GM21576 (cell line): Measurements from ENCODE around the gene EPHA6.
"Not testable (repeated sequence)": the region's sequence is repeated elsewhere in the genome, so short reads cannot be mapped to it uniquely, and the experiment has no call there.

ENCODE experiments used
- ATAC-seq: cut with Tn5 transposase; IDR thresholded peaks from one replicate; pipeline ENCODE4 v1.9.1; 2021; ENCODE audit warnings: mild to moderate bottlenecking, moderate library complexity; ENCODE audit not compliant: unreplicated experiment

The EPHA6 gene

DNA sequence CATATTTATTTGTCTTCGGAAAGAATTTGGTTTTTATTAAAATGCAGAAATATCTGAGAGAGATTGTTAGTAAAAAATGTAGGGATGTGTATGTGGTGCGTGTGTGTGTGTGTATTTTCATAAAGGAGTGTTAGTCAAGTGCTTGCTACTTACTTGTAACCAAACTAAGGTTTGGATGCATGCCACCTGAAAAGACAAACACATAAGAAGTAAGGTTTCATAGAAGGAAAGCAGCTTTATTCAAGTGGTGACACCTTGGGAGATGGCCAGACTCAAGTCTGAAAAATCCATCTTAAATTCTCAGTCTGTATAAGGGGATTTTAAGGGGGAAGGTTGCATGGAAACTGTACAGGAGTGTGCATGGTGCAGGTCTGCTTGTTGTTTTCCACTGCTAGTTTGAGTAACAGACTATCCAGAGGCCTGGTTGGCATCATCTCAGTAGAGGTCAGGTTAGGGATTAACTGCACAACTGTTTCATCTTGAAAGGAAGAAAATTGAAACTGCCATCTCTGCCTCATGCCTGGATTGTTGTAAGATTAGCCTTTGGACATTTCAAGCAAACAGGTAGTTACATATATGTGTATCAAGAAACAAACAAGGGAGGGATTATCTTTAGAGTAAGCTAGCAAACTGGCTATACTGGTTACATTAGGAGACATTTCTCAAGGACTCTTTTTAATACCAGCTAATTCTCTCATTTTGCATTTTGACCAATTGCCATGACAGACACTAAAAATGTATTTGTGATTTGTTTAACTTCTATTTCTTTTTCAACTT, 196.7 kb downstream of the EPHA6 start:
- no peak for ATAC-seq

DNA sequence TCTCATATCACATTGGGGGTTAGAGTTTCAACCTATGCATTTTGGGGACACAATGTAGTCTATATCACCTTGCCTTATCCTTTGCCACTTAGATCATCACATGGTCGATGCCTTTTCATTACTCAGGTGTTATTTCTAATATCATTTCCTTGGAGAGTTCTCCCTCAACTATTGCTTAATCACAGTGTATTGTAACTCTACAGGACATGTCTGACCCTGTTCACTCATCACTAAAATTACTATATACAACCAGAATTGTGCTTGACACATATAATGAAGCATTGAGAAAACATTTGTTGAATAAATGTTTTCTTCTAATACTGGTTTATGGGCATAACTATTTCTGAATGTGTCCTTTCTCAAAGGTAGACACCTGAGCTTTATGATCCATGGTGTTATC, 207.4 kb downstream of the EPHA6 start:
- no peak for ATAC-seq

GRCh38 chr3:97025612-97026011, 211.2 kb downstream of the EPHA6 start:
- not testable (repeated sequence) for ATAC-seq

GRCh38 chr3:97029972-97030371, 215.6 kb downstream of the EPHA6 start:
- no peak for ATAC-seq

DNA sequence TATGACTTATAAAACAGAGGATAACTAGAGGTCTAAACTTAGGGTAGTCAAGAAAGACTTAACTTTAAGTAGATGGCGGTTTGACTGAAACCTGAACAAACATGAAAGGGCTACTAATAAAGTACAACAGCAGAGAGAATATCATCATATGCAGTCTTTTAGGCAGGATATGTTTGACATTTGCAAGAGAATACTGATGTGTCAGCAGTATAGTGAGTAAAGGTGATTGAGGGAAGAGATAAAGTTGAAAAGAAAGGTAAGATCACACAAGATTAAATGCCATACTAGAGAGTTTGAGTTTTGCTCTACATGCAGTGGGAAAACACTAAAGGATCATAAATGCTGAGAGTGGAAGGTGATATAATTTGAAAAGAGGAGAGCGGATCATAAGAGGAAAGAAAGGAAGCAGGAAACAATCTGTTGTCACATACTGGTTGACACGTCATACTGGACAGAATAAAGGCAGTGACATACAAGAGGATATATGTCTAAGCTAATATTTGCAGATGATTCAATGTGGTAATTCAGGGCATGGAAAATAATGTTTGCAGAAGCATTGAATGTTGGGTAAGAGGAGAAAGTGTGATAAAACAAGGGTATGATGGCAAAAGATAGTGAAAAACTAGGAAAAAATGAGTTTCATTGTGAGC, 223.0 kb downstream of the EPHA6 start:
- no peak for ATAC-seq

GRCh38 chr3:97043411-97043810, 229.0 kb downstream of the EPHA6 start:
- no peak for ATAC-seq

GRCh38 chr3:97057365-97057764, 243.0 kb downstream of the EPHA6 start:
- ATAC-seq = no peak

DNA sequence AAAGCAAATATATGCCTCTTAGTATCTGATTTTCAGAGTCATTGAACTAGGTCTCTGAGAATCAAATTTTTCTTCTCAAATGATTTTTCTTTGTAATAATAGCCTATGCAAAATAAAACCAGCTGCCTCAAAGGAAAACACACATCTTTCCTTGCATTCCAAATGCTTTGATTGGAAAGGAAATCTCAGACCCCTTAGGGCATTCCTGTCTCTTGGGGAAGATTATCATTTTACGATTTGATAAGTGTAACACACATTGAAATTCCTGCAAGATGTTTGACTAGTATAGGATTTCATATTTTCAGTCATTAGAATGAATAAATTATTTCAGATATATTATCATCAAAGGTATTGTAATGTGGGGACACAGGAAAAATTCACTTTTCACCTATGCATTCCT, 244.8 kb downstream of the EPHA6 start:
- ATAC-seq = no peak

DNA sequence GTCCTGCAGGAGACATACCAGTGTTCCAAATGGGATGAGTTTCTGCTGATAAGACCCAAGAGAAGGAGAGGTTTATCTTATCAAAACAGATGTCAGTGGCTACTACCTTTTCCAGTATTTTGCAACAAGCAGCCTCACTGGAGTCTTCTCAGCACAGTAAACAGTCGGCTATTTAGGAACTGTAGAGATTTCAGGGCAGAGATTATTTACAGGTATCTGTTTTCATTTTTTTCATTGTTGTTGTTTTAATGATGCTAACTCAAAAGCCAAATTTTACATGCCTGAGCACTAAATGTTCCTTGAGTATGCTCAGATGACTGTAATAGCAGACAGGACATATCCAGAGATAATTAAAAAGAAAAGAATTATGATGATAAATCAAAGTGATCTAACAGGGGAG, 252.1 kb downstream of the EPHA6 start:
- ATAC-seq = no peak

- no peak for ATAC-seq
These were observed 255.9 kb downstream of the EPHA6 start for GRCh38 chr3:97070302-97070701.

DNA sequence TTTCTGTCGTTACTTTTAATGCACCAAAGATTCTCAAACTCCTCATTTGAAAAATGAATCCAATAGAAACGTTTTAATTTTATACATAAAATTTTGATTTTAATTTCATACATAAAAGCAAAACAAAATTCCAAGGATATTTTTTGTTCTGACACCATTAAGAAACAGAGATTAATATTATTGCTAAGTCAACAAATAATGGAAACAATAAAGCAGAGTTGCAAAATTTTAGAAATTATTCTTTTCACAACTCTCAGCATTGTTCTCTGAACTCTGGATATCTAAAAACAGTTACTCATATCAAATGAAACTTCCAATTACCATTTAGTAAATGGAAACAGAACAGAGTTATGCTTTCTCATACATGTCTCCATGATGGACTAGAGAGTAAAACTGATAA, 260.2 kb downstream of the EPHA6 start:
- no peak for ATAC-seq

DNA sequence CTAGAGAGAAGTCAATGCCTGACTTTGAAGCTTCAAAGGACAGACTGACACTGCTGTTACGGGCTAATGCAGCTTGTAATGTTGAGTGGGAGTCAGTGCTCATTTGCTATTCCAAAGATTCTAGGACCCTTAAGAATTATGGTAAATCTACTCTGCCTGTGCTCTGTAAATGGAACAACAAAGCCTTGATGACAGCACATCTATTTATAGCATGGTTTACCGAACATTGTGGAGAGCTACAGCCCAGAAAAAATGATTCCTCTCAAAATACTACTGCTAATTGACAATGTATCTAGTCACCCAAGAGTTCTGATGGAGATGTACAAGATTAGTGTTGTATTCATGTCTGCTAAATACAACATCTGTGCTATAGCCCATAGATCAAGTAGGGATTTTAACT, 262.3 kb downstream of the EPHA6 start:
- ATAC-seq = no peak

DNA sequence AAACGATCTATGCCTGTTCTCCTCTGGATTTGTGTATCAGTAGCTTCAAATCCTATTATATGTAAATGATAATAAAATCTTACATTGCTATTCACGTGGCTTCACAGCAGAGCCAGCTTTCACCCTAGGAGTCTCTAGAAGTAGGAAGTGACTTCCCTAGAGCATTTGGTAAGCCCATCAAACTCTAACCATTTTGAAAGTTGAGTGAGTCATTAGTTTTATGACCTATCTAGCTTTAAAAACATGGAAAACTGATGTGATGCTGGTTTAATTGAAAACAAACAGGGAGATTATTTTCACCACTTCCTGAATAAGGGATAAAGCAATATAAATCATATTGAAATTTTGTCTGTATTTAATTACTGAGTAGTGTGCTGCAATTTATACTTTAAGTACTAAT, 275.2 kb downstream of the EPHA6 start:
- ATAC-seq = no peak

DNA sequence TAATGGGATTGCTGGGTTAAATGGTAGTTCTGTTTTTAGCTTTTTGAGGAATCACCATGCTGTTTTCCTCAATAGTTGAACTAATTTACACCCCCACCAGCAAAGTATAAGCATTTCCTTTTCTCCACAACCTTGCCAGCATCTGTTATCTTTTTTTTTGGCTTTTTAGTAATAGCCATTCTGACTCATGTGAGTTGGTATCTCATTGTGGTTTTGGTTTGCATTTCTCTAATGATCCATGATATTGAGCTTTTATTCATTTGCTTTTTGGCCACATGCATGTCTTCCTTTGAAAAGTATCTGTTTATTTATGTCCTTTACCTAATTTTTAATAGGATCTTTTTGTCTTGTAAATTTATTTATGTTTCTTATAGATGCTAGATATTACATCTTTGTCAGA, 288.2 kb downstream of the EPHA6 start:
- ATAC-seq = no peak

DNA sequence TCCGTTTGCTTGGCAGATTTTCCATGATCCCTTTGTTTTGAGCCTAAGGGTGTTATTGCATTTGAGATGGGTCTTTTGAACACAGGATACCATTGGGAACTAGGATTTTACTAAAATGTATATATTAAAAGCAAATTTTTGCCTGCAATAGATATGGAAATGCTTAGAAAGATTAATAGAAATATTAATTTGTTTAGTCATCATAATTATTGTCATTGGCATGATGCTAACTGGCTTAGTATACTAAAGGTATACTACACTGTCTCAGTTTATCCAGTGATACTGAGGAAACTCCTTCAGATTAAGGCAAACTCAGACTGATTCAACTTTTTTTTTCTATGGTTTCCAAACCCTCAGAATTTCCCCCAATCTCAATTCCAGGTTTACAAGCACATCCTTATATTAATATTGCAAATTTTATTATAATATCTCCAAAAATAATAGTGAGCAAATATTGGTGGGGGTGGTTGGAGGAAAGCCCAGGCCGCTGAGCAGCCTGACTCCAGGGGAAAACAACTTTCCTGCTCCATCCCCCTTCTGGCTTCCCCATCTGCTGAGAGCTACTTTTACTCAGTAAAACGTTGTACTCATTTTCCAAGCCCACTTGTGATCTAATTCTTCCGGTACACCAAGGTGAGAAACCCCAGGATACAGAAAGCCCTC, 291.7 kb downstream of the EPHA6 start:
- ATAC-seq = no peak

DNA sequence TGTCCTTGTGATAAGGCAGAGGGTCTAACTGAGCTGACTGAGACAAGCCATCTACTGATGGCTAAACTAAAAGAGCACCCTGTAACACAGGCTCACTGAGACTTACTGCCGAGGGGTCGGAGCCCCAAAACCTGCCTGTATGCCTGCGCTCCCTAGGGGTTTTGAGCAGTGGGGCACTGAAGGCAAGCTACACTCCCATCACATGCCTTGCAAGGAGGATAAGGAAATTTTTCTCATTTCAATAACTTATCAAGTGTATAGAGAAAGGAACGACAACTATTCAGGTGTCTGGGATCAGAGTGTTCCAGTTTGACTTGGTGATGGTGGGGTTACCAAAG, 292.2 kb downstream of the EPHA6 start:
- no peak for ATAC-seq

DNA sequence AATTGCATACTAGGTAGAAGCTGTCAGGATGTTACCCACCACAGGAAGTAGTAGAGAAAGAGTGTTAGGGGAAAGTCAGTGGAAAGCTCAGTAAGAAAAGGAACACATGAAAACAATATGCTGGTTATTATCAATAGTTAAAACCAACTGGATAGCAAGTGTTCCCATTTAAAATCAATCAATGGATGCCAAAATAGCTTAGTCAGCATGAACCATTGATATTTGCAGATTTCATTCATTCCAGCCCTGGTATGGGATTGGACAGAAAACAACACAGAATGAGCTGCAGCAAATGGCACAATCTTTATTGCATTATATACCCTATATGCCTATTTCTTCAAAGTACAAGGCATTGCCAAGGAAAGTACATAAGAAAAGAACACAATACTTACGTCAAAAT, 293.7 kb downstream of the EPHA6 start:
- ATAC-seq = no peak

GRCh38 chr3:97111244-97111643, 296.9 kb downstream of the EPHA6 start:
- no peak for ATAC-seq

- ATAC-seq = no peak
These were observed 307.0 kb downstream of the EPHA6 start for GRCh38 chr3:97121386-97121785.

DNA sequence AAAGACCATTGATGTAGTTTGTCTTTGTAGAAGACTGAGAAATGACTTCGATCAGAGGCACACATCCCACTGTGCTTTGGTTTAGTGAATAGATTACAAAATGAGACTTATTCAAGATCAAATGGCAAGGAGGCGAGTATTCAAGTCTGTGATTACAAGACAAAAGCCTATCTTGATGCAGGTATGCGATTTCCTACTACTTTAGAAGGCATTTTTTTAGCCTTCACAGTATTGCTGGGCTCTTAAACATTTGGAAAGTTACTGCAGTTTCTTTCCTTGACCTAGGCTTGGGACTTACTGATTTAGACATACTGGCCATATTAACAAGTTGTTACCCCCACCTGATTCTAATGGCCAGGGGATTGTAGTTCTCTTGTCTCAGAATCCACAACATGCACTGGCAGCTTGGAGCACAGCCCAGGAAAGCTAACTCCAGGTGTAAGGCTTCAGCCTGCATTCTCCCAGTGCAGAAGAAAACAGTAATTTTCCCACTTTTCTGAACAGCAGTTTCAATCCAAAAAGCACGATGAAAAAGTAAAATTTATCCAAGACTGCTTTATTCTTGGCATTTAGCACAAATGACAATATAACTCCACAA, 311.6 kb downstream of the EPHA6 start:
- ATAC-seq = no peak

GRCh38 chr3:97131476-97131875, 317.1 kb downstream of the EPHA6 start:
- ATAC-seq = no peak
